K562 (cell line): Measurements from ENCODE around the gene SCARF2.

Experiments used
- CREB1 ChIP-seq, 2 experiments: sonication (generic) in 1 of 2; formaldehyde crosslinking in 1 of 2; IDR thresholded peaks; 2 replicates each; pipeline versions ENCODE4 v1.6.1 to v1.8.0; 2012 to 2022; ENCODE audit warnings: inconsistent platforms in 1 of 2, mild to moderate bottlenecking in 1 of 2, missing genetic modification reagents in 1 of 2, moderate library complexity in 1 of 2
- MYC ChIP-seq, 2 experiments: fragments of 250-450 bp in 1 of 2; sonication (Bioruptor Pico) in 1 of 2; IDR thresholded peaks; 2 replicates each; pipeline versions ENCODE4 v1.5.1 to v1.6.1; 2012 to 2021; ENCODE audit warnings: low read depth in 2 of 2, borderline replicate concordance in 1 of 2, improper control_type of control experiment in 1 of 2, low read length in 1 of 2, mild to moderate bottlenecking in 1 of 2, moderate library complexity in 1 of 2
- OTX1 ChIP-seq: fragments of 450-650 bp; formaldehyde crosslinking; IDR thresholded peaks from 2 replicates; pipeline ENCODE4 v1.4.0; 2022; ENCODE audit warnings: mild to moderate bottlenecking
- SREBF1 ChIP-seq: fragments of 150-350 bp; IDR thresholded peaks from 2 replicates; pipeline ENCODE4 v1.6.1; 2014; ENCODE audit warnings: antibody characterized with exemption, low read depth, low read length, borderline replicate concordance
- ZNF695 ChIP-seq: fragments of 450-650 bp; formaldehyde crosslinking; IDR thresholded peaks from 2 replicates; pipeline ENCODE4 v1.4.0; 2020; ENCODE audit warnings: mild to moderate bottlenecking, moderate library complexity
- TF ChIP-seq, protein P1 (sequence below): sonication (generic); formaldehyde crosslinking; IDR thresholded peaks from 2 replicates; pipeline ENCODE4 v1.8.1; 2023; ENCODE audit warnings: mild to moderate bottlenecking, missing genetic modification reagents
- TF ChIP-seq, protein P2 (sequence below): IDR thresholded peaks from 3 replicates; pipeline ENCODE4 v1.6.1; 2011; ENCODE audit warnings: borderline replicate concordance, mild to moderate bottlenecking; ENCODE audit not compliant: insufficient read length, insufficient read depth

DNA sequence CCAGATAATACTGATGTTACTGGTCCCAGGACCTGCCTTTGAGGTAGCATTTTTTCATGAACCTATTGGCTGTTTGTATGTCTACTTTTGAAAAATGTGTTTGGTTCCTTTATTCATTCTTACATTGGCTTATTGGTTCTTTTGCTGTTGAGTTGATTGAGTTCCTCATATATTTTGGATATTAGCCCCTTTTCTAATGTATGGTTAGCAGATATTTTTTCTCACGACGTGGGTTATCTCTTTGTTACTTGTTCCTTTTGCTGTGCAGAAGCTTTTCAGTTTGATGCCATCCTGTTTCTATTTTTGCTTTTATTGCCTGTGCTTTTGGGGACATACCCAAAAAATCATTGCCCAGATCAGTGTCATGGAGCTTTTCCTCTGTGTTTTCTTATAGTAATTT, 53.5 kb downstream of the SCARF2 start:
- TF ChIP-seq CREB1 (IDR thresholded peaks at IDR 0.05) (no peak), CREB1 (CRISPR knock-in tag; IDR thresholded peaks at IDR 0.05) (no peak), ZNF695 (CRISPR knock-in tag) (no peak), OTX1 (CRISPR knock-in tag) (0 out of 2 replicates have a peak, but pooled peaks have one; percentile 40), SREBF1 (no peak), MYC (IDR thresholded peaks at IDR 0.05; ENCODE audit: low read depth, low read length) (no peak), MYC (CRISPR knock-in tag; IDR thresholded peaks at IDR 0.05; ENCODE audit: borderline replicate concordance, low read depth) (no peak)
- TF ChIP-seq, protein P1, sequence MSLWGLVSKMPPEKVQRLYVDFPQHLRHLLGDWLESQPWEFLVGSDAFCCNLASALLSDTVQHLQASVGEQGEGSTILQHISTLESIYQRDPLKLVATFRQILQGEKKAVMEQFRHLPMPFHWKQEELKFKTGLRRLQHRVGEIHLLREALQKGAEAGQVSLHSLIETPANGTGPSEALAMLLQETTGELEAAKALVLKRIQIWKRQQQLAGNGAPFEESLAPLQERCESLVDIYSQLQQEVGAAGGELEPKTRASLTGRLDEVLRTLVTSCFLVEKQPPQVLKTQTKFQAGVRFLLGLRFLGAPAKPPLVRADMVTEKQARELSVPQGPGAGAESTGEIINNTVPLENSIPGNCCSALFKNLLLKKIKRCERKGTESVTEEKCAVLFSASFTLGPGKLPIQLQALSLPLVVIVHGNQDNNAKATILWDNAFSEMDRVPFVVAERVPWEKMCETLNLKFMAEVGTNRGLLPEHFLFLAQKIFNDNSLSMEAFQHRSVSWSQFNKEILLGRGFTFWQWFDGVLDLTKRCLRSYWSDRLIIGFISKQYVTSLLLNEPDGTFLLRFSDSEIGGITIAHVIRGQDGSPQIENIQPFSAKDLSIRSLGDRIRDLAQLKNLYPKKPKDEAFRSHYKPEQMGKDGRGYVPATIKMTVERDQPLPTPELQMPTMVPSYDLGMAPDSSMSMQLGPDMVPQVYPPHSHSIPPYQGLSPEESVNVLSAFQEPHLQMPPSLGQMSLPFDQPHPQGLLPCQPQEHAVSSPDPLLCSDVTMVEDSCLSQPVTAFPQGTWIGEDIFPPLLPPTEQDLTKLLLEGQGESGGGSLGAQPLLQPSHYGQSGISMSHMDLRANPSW, result no peak
- TF ChIP-seq, protein P2, sequence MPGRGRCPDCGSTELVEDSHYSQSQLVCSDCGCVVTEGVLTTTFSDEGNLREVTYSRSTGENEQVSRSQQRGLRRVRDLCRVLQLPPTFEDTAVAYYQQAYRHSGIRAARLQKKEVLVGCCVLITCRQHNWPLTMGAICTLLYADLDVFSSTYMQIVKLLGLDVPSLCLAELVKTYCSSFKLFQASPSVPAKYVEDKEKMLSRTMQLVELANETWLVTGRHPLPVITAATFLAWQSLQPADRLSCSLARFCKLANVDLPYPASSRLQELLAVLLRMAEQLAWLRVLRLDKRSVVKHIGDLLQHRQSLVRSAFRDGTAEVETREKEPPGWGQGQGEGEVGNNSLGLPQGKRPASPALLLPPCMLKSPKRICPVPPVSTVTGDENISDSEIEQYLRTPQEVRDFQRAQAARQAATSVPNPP, result no peak
